ENCODE results near the gene HNRNPH1. TPM values are rescaled to one million over a fixed set of nuclear protein-coding genes. Genes with fewer than 3 reads are reported as not detected.

The HNRNPH1 gene
- total RNA-seq, 1 donor = 420 TPM

DNA sequence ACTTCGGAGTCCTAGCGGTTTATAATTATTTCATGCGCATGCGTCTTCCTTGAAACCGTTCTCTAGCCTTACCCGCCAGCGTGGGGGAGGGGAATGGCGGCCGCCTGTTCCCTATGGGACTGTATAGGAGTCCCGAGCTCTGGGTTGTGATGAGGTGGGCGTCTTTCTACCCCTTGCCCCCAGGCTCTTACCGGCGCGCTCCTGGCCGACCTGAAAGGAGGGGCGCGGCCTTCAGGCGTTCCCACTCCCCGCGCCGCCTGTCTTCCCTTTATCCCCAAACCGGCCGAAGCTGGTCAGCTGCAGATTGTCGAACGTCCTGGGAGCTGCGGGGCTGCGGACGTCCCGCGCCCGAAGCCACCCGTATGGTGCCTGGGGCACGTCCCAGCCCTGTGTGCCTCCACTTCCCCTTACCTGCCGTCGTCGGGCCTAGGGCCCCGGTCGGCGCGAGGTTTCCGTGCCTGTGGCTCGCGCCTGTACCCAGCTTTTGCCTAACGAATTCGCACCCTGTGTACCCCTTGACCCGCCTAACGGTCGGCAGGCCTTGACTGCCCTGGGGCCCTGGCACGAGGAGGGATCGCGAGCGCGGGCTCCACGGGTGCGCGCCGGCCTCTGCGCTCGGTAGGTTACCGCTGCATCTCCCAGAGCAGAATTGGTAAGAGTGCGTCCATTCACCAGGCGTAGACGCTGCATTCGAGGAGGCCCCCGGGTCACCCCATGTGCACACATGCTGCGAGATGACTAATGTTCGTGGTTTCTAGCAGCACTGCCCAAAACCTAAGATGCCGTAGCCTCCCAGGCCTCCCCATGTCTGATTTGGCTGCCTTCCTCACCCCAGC lies 653 bp upstream of the HNRNPH1 start:
- peak; percentile 33 to 71 (median 54) for DNase-seq (ENCODE audit: low read depth in 2 of 3, low spot score in 2 of 3)

DNA sequence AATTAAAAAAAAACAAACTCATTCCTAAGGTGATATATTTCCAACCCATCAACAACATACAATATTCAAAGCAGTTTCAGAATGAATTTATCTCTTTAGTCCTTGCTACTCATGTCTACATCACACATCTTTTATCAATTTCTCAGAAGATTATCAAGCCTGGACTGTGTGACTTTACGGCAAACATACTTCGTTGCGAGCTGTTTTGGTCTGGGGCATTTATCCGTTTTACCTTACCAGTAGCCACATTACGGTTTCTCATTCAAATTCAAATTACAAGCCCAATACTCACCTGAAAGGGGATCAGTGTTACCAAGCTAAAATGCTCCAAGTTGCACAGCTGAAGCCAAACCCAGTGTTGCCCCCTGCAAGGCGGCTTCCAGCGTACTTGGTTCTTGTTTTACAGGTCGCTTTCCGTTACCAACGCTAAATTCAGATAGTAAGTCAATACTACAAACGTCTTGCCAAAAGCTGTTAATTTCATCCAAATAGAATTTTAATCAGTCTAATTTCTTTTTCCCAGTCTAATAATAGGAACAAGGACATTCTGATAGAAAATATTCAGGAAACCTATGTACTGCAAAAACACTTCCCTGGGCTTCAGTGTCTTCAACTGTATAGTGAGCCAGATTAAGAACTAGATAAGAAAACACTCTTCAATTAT lies 1.8 kb downstream of the HNRNPH1 start:
- no peak for DNase-seq (ENCODE audit: low read depth in 2 of 3, low spot score in 2 of 3)

DNA sequence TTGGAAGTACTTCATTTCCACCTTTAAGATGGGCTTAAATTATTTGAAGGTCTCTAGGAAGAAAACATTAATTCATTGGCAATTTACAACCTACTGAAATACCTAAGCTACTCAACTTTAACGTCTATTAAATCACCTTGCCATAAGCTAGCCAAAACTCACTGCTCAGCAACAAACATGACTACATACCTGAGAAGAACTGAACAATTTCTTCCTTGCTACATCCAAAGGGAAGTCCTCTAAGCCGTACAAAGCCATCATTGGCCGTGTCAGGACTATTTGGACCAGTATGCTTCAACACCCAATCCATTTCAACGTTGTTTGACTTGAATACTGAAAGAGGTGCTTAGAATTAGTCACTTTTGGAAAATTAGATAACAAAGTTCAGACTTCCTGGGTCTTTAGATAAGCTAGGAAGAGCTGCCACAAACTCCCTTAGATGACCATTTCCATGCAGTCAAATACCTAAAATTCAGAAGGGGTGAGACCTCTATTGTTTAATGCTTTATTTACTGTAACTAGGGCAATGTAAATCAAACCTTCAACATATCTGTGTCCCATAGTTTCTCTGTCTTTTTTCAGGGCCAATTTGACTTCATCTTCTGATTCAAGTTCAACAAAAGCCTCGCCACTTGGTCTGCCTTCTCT lies 2.6 kb downstream of the HNRNPH1 start:
- no peak for DNase-seq (ENCODE audit: low read depth in 2 of 3, low spot score in 2 of 3)

DNA sequence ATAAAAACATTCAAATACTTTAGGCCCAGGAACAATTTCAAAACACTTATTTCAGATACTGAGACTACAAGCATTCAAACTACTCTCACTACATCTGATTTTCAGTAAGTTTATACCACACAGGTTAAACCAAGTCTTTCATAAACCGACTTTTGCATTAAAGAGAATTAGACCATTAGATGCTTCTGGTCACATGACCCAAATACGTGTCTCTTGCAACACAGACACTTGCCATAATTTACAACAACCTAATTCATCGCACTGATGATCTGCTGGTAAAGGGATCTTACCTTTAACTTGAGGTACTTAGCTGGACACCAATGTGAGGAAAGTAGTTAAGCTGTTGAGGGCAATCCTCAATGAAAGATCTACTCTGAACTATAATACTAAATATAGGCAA lies 3.2 kb downstream of the HNRNPH1 start:
- no peak for DNase-seq (ENCODE audit: low read depth in 2 of 3, low spot score in 2 of 3)

- DNase-seq (ENCODE audit: low read depth in 2 of 3, low spot score in 2 of 3) = no peak
These were observed 3.7 kb downstream of the HNRNPH1 start for GRCh38 chr5:179619776-179620175.

DNA sequence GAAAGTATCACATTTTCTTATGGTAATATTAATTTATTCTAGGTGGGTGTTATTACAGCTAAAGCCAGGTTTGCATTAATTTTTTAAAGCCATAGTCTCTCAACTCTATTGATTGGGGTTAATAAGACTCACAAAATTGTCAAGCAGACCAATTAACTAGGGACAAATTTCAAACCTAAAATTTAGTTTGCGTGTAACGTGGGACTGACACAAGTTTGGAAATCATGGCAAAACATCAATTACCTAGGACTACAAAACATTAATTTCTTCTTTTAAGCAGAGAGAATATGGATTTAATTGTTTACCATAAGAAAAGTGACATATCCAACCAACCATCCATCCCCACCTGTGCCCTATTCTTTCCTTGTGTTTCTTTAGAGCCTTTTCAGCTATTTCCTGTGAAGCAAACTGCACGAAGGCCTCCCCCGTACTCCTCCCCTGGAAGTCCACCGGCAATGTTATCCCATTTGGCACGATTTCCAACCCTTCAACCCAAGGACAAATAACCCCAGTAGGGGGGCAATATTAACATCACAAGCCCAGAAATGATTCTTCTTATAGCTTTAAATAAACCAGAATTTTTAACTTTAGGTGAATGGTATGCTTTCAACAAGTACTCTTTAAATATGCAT lies 4.4 kb downstream of the HNRNPH1 start:
- DNase-seq (ENCODE audit: low read depth in 2 of 3, low spot score in 2 of 3) = no peak

DNA sequence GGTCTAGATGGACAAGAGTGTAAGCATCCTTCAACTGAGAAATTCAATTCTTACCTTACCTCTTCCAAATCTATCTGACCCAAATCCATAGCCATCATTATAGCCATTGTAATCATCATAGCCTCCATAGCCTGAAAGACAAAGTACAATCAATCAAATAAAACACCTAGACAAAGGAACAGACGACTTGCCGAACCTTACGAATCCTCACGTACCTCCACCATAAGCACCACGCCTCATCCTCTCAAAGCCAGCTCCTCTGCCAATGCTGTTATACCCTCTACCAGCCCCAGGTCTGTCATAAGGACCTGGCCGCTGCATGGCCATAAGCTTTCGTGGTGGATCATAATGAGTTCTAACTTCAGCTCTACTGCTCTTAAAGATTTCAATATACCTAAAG lies 5.5 kb downstream of the HNRNPH1 start:
- no peak for DNase-seq (ENCODE audit: low read depth in 2 of 3, low spot score in 2 of 3)

GRCh38 chr5:179616002-179616594 lies 7.4 kb downstream of the HNRNPH1 start:
- DNase-seq (ENCODE audit: low read depth in 2 of 3, low spot score in 2 of 3) = no peak

GRCh38 chr5:179615203-179615602 lies 8.3 kb downstream of the HNRNPH1 start:
- DNase-seq (ENCODE audit: low read depth in 2 of 3, low spot score in 2 of 3) = no peak

GRCh38 chr5:179614745-179615144 lies 8.7 kb downstream of the HNRNPH1 start:
- no peak for DNase-seq (ENCODE audit: low read depth in 2 of 3, low spot score in 2 of 3)

DNA sequence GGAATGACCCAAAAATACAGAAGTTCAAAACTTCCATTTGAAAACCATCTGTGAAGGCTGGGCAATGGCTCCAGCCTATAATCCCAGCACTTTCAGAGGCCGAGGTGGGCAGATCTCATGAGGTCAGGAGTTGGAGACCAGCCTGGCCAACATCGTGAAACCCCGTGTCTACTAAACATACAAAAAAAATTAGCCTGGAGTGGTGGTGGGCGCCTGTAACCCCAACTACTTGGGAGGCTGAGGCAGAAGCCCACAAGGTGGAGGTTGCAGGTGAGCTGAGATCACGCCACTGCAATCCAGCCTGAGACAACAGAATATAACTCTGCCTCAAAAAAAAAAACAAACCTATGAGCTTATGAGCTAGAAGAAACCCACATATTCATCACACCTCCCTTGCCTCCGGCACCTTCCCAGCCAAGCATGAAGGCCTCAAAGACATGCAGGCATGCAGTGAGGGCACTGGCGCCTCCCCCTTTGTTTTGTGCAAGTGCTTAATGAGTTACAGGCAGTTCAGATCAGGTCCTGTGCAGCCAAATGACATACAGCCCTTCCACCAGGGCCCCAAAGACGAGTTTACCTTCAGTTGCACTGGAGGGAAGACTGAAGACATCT lies 9.9 kb downstream of the HNRNPH1 start:
- peak in 1 of 3 donors; percentile 43 for DNase-seq (ENCODE audit: low read depth in 2 of 3, low spot score in 2 of 3)

DNA sequence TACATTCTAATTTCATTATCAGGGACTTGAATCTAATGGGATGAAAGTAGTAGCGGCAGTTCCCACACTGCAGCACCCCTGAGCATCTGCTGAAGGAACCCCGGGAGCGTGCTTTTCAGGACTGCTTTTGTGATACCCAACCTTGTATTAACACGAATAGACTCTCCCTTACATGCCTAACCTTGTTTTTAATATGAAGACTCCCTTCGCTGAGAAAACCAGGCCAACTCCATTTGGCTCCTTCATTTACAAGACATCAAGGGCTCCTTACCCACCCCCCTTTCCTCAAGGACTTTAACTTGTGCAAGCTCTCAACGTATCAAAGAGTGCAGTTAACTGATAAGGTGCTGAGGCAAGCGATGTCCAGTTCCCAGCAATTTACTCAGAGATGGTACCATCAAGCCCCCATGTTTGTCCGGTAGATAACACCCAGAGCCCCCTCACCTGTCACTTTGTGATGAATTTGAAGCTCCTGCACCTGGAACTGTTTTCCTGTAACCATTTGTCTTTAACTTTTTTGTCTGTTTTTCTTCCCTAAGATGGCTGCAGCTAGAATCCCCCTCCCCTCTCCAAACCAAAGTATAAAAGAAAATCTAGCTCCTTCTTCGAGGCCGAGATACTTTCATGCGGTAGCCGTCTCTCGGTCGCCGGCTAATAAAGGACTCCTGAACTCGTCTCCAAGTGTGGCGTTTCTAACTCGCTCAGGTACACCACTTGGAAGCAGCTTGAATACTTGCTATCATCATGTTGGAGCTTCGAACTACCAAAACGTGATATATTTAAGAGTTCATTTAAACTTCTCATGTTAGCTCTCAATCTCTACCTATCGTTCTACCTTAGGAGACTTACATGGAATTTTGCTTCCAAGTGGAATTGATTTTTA lies 10.7 kb downstream of the HNRNPH1 start:
- DNase-seq (ENCODE audit: low read depth in 2 of 3, low spot score in 2 of 3) = peak in 1 of 3 donors; percentile 45

- no peak for DNase-seq (ENCODE audit: low read depth in 2 of 3, low spot score in 2 of 3)
These were observed 12.6 kb downstream of the HNRNPH1 start for GRCh38 chr5:179610903-179611265.

DNA sequence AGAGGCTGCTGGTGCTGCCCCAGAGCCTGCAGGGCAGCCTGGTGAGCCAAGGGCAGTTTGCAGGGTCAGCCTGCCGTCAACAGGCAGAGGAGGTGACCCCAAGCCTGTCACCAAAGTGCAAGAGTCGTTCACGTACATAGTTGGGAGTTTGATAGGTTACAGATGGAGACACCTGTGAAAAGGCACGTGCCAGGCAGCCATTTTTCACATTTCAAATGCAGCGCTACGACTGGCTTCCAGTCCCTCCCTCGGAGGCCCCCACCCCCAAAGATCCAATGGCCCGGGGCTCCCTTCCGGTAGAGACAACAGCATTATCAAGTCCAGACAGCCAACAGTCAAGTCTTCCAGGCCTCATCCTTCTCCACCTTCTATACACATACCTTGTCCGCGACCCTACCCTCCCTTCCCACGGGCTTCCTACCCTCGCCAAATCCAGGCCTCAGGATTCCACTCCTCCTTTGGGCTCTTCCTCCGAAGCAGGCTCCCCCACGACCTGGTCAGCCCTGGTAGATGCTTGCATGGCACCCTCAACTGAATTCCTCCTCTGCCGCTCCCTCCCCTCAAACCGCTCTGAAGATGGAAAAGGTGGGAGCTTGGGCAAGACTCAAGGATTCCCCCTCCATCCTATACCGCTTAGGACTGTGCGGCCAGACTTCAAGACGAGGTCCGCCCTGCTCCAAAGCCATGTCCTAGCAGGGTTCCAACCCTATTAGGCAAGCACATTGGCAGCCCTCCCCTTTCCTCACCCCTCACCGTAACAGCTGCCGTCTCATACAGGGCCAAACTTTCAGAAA lies 13.2 kb downstream of the HNRNPH1 start:
- DNase-seq (ENCODE audit: low read depth in 2 of 3, low spot score in 2 of 3) = no peak

DNA sequence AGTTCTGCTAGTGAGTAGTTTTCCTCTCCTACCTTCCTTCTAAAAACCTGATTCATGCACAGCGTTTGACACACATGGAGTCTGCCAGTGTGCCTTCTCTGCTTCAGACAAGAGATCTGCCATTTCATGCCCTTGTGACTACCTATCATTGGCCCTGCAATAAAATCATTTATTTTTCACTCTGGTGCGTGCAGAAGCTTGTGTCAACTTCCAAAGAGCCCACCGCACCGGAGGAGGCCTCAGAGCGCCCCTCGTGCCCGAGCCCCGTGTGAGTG lies 13.7 kb downstream of the HNRNPH1 start:
- no peak for DNase-seq (ENCODE audit: low read depth in 2 of 3, low spot score in 2 of 3)

- peak in 1 of 3 donors; percentile 41 for DNase-seq (ENCODE audit: low read depth in 2 of 3, low spot score in 2 of 3)
These were observed 15.3 kb downstream of the HNRNPH1 start for GRCh38 chr5:179608131-179608581.

- DNase-seq (ENCODE audit: low read depth in 2 of 3, low spot score in 2 of 3) = no peak
These were observed 16.1 kb downstream of the HNRNPH1 start for GRCh38 chr5:179607160-179607931.

DNA sequence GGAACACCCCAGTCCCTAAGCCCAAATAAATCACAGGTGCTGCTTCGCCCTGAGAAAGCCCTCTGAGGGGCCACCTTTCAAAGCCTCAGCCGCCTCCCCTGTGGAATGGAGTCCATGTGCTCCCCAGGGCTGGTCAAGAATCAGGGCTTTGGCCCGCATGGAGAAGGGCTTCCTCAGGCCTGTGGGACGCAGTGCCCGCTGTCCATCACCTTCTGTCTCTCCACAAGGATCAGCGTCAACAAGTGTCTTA lies 16.6 kb downstream of the HNRNPH1 start:
- no peak for DNase-seq (ENCODE audit: low read depth in 2 of 3, low spot score in 2 of 3)

All from hematopoietic multipotent progenitor cell (in vitro differentiated cells).